Gastroesophageal sphincter (tissue), 4 donors: Measurements from ENCODE around the gene PDE6D. TPM values are rescaled to one million over a fixed set of nuclear protein-coding genes. Genes with fewer than 3 reads are reported as not detected.

Source experiments
- ATAC-seq: fragments of 150-250 bp; one replicate; pipeline ENCODE4 v1.9.1; 2016; ENCODE audit warnings: mild to moderate bottlenecking, moderate library complexity
- H3K27ac ChIP-seq, 4 donors: fragments of 200-600 bp; sonication (generic) in 3 of 4; 1 replicate in 3 of 4; 2 replicates in 1 of 4; pipeline ENCODE4 v1.5.1; 2016 to 2019
- H3K27me3 ChIP-seq: fragments of 200-600 bp; sonication (generic); one replicate; pipeline ENCODE4 v1.5.1; 2019
- H3K36me3 ChIP-seq, 2 donors: fragments of 200-600 bp; sonication (generic); one replicate each; pipeline ENCODE4 v1.5.1; 2019; ENCODE audit warnings: control low read depth in 1 of 2
- H3K4me1 ChIP-seq, 3 donors: fragments of 200-600 bp; sonication (generic); 1 replicate in 2 of 3; 2 replicates in 1 of 3; pipeline ENCODE4 v1.5.1; 2016 to 2019; ENCODE audit warnings: control low read depth in 2 of 3
- H3K4me3 ChIP-seq, 2 donors: fragments of 200-600 bp; sonication (generic); one replicate each; pipeline ENCODE4 v1.5.1; 2019; ENCODE audit warnings: mild to moderate bottlenecking in 1 of 2, moderate library complexity in 1 of 2
- H3K9me3 ChIP-seq, 3 donors: fragments of 200-600 bp; sonication (generic); one replicate each; pipeline ENCODE4 v1.5.1; 2017 to 2019; ENCODE audit warnings: control low read depth in 2 of 3
- EP300 ChIP-seq: sonication (generic); formaldehyde crosslinking; IDR thresholded peaks from one replicate; pipeline ENCODE4 v1.6.1; 2017; ENCODE audit warnings: antibody characterized with exemption, mild to moderate bottlenecking
- POLR2A ChIP-seq, 2 donors: fragments of 450-650 bp; IDR thresholded peaks; one replicate each; pipeline ENCODE4 v1.6.1; 2017; ENCODE audit warnings: antibody characterized with exemption in 2 of 2, mild to moderate bottlenecking in 2 of 2, moderate library complexity in 1 of 2
- POLR2AphosphoS5 ChIP-seq: sonication (generic); formaldehyde crosslinking; IDR thresholded peaks from one replicate; pipeline ENCODE4 v1.6.1; 2017; ENCODE audit warnings: antibody characterized with exemption
- WGBS, 2 donors: methylation state at CpG; one replicate each; pipeline ENCODE4 v1.1.5; 2018; ENCODE audit warnings: low coverage in 1 of 2; 5-methylcytosine and 5-hydroxymethylcytosine counted together
- total RNA-seq, 4 donors: library from RNA; depleted of rRNA; stranded (reverse); fragments of >200 nt; gene quantifications; one replicate each; pipeline ENCODE4 v1.1.0, GENCODE V29; 2016
- TF ChIP-seq, protein P1 (sequence below), 4 experiments: fragments of 200-600 bp in 2 of 4; fragments of 450-650 bp in 2 of 4; sonication (generic) in 1 of 4; IDR thresholded peaks; one replicate each; pipeline ENCODE4 v1.5.1; 2017 to 2019; ENCODE audit warnings: antibody characterized with exemption in 4 of 4, mild to moderate bottlenecking in 2 of 4, moderate library complexity in 2 of 4

The PDE6D gene
- total RNA-seq, 4 donors from 2014 or later: 24.3 to 33.7 (median 28.7) TPM

DNA sequence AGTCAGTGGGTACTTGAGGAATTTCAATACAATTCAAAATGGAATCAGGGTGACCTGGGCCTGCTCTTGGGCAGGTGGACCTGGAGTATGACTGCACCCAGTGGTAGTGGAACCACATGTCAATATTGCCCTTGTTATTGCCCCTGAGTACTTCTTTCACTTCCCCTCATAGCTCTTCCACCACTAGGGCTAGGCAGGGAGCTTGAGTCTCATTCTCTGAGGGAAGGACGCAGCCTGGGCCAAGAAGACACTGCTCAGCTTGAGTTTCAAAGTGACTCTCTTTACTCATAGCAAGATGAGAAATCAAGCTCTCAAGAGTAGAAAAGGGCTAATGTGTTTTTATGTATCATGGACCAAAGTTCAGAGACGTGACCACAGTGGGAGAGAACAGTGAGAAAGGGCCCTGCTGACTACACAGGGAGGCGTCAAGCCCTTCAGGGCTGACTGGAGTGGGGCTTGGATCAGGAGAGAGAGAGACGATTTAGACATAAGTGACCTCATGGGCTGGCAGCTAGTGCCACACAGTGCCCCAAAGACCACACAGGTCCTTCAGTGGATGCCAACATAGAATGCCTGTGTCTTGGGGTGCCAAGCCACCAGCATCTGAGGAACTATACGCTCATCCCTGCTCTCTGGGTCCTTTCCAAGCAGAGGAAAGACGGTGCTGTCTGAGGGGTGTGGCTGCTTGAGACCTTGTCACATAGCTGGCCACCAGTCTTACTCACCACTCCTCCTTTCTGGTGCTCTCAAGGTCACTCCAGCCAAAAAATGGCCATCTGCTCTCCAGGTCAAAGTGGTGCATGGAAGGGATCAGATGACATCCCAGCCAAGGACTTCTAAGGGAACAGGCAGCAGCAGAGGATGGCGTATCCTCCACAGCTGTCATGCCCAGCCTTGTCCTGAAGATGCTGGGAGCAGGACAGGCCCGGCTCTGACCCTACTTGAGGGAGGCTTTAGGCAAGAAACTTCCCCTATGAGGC is 59.8 kb downstream of the PDE6D start:
- Histone ChIP-seq H3K9me3 (no peaks in the 10 kb centered on the region), H3K27me3 (no peaks in the 10 kb centered on the region), H3K4me3 (no peak overlapping the region), H3K4me1 (no peaks in the 10 kb centered on the region), H3K36me3 (no peaks in the 10 kb centered on the region), H3K27ac (no peak overlapping the region)
- WGBS, 2 donors: 83 to 100% methylated on average over 1 to 3 of the region's 8 CpGs
- no peak for ATAC-seq
- TF ChIP-seq POLR2AphosphoS5: no peak
- TF ChIP-seq, protein P1, sequence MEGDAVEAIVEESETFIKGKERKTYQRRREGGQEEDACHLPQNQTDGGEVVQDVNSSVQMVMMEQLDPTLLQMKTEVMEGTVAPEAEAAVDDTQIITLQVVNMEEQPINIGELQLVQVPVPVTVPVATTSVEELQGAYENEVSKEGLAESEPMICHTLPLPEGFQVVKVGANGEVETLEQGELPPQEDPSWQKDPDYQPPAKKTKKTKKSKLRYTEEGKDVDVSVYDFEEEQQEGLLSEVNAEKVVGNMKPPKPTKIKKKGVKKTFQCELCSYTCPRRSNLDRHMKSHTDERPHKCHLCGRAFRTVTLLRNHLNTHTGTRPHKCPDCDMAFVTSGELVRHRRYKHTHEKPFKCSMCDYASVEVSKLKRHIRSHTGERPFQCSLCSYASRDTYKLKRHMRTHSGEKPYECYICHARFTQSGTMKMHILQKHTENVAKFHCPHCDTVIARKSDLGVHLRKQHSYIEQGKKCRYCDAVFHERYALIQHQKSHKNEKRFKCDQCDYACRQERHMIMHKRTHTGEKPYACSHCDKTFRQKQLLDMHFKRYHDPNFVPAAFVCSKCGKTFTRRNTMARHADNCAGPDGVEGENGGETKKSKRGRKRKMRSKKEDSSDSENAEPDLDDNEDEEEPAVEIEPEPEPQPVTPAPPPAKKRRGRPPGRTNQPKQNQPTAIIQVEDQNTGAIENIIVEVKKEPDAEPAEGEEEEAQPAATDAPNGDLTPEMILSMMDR (IDR thresholded peaks at IDR 0.05): no peak
- TF ChIP-seq POLR2A (IDR thresholded peaks at IDR 0.05): no peak
- no peak for TF ChIP-seq EP300

DNA sequence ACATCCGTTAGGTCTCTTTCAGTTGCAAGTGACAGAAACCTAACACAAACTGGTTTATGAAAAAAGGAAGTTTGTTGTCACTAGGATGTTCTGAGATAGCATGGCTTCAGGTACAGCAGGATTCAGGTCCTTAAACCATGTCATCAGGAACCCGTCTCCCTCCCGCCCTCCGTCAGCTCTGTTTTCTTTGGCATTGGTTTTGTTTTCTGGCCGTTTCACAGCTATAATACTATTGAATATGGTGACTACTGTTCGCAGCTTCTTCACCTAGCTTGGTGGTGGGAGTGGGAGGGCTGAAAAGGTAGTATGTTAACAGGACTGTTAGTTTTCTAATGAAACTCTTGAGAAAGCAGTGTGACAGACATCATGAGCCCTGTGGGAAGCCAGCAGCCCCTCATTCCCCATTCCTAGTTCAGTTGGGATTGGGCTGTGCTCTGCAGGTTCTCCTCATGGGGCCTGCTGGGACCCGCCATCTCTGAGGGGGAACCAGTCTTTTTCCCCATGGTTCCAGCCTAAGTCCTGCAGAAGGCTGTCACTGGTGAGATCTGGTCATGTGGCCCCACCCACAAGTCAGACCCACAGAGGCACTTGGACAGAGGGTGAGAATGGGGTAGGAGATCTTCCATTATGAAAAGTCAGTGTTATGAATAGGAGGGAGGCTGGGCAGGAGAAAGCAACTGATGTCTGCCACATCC is 60.6 kb downstream of the PDE6D start:
- WGBS, 2 donors: 84 to 87% methylated on average over 5 of the region's 7 CpGs
- peaks cover 0 to 2% (median 0%) of the 10 kb centered on the region in 3 donors for H3K4me1 ChIP-seq
- no peaks in the 10 kb centered on the region for H3K9me3 ChIP-seq
- H3K4me3 ChIP-seq: no peak overlapping the region
- H3K27me3 ChIP-seq: no peaks in the 10 kb centered on the region
- no peak for ATAC-seq
- H3K36me3 ChIP-seq: no peaks in the 10 kb centered on the region
- no peak for TF ChIP-seq POLR2A (IDR thresholded peaks at IDR 0.05)
- H3K27ac ChIP-seq: no peak overlapping the region

DNA sequence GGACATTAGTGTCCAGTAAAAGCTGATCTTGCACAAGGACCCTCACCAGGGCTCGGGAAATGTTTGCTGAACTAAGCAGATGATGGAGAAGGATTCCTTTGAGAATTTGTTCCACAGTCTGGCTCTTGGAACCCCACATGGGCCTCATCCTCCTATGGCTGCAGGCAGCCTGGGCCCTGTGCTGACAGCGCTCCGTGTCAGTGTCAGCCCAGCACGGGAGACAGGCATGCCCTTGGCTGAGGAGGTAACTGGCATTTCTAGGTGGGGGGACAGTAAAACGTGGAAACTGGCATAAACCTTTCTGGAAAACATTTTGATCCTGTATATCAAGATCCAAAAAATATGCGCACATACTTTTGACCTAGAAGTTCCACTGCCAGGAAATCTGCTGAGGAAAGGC is 62.3 kb downstream of the PDE6D start:
- H3K4me1 ChIP-seq: peaks cover 0 to 18% (median 13%) of the 10 kb centered on the region in 3 donors
- no peaks in the 10 kb centered on the region for H3K9me3 ChIP-seq
- H3K27ac ChIP-seq: no peak overlapping the region
- no peak for ATAC-seq
- H3K4me3 ChIP-seq: no peak overlapping the region
- no peaks in the 10 kb centered on the region for H3K27me3 ChIP-seq
- 70 to 88% methylated on average over 1 to 6 of the region's 6 CpGs for WGBS, 2 donors
- no peak for TF ChIP-seq POLR2A (IDR thresholded peaks at IDR 0.05)
- TF ChIP-seq, protein P1 (IDR thresholded peaks at IDR 0.05): no peak
- no peak for TF ChIP-seq EP300
- TF ChIP-seq POLR2AphosphoS5: no peak
- H3K36me3 ChIP-seq: peaks cover 0 to 3% of the 10 kb centered on the region in 2 donors

DNA sequence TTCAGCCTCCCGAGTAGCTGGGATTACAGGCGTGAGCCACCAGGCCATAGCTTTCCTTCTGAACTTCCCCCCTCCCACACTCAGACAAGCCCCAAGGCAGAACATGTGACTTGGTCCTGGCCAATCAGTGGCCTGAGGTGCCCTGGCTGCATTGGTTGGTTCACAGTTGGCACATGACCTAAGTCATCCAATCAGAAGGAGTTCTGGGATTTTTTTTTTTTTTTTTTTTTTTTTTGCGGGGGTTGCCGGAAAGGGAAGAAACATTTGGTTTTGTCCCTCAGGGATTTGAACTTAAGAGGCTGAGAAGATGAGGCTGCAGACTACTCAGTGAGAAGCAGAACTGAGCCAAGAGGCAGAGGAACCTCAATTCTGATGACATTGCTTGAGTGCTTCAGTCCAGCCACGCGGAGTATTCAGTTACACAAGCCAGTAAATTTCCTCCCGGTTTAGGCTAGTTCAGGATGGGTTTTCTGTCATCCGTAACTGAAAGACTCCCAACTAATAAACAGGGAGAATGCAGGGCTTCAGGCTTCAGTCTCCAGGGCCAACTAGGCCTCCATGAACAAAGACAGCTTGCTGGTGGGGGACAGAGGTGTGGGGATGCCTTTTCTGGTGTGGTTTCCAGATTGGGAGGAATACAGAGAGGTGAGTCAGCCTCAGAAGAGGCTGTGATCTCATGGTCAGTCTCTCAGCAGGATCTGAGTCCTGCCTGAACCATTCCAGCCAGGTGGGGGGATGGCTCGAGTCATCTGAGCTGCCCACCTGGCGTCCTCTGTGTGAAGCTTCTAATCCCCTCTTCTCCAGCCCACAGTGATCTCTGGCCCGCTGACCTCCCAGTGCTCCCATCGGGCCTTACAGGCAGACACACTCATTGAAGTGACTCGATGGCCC is 63.6 kb downstream of the PDE6D start:
- Histone ChIP-seq H3K4me3 (no peak overlapping the region), H3K27me3 (no peaks in the 10 kb centered on the region), H3K27ac (no peak overlapping the region), H3K4me1 (peaks cover 0 to 31% (median 19%) of the 10 kb centered on the region in 3 donors), H3K36me3 (peaks cover 0 to 16% of the 10 kb centered on the region in 2 donors), H3K9me3 (no peaks in the 10 kb centered on the region)
- no peak for TF ChIP-seq POLR2AphosphoS5
- no peak for TF ChIP-seq EP300
- TF ChIP-seq POLR2A (IDR thresholded peaks at IDR 0.05): no peak
- TF ChIP-seq, protein P1 (IDR thresholded peaks at IDR 0.05): no peak
- WGBS, 2 donors: 79 to 82% methylated on average over 4 to 7 of the region's 13 CpGs
- ATAC-seq: no peak
